WTC11 (cell line): ENCODE data around the gene GCNT4. TPM values are rescaled to one million over a fixed set of nuclear protein-coding genes. Genes with fewer than 3 reads are reported as not detected.

Experiments used
- ATAC-seq: fragments of 200-7000 bp; cut with Tn5 transposase; 2 replicates; pipeline ENCODE4 v1.10.0; 2021; ENCODE audit warnings: mild to moderate bottlenecking, moderate library complexity
- CTCF ChIA-PET: fragments of 300-600 bp; sonication (Branson Sonifier 250); formaldehyde crosslinking; loops from one replicate; lab custom pipeline; 2021; ENCODE audit warnings: antibody characterized with exemption; lab: Charles Lee
- POLR2A ChIA-PET: fragments of 350-600 bp; sonication (Branson Sonifier 250); formaldehyde crosslinking; loops from one replicate; lab custom pipeline; 2021; ENCODE audit warnings: antibody characterized with exemption; lab: Charles Lee
- DNase-seq: peaks from one replicate; pipeline ENCODE4 v3.0.0; 2021; ENCODE audit warnings: low spot score
- H3K27ac Mint-ChIP-seq: 2 replicates; pipeline ENCODE4 v1.8.0; 2021; ENCODE audit warnings: mixed read lengths
- H3K27me3 Mint-ChIP-seq: 2 replicates; pipeline ENCODE4 v1.8.0; 2021; ENCODE audit warnings: low read depth, mild to moderate bottlenecking, moderate library complexity, mixed read lengths
- H3K36me3 Mint-ChIP-seq: 2 replicates; pipeline ENCODE4 v1.8.0; 2021; ENCODE audit warnings: mixed read lengths
- H3K4me1 Mint-ChIP-seq: 2 replicates; pipeline ENCODE4 v1.8.0; 2022; ENCODE audit warnings: mixed read lengths
- H3K4me3 Mint-ChIP-seq: 2 replicates; pipeline ENCODE4 v1.8.0; 2021; ENCODE audit warnings: mild to moderate bottlenecking, moderate library complexity, mixed read lengths
- H3K9me3 Mint-ChIP-seq: 2 replicates; pipeline ENCODE4 v1.8.0; 2021; ENCODE audit warnings: mixed read lengths
- AR ChIP-seq: fragments of 250-450 bp; sonication (Bioruptor Pico); IDR thresholded peaks from 2 replicates; pipeline ENCODE4 v1.9.0; 2021; ENCODE audit warnings: mild to moderate bottlenecking
- CBFB ChIP-seq: sonication (generic); formaldehyde crosslinking; IDR thresholded peaks from 2 replicates; pipeline ENCODE4 v1.8.1; 2022; ENCODE audit warnings: mild to moderate bottlenecking, low read depth, missing genetic modification reagents
- CREB1 ChIP-seq: sonication (generic); formaldehyde crosslinking; IDR thresholded peaks from 2 replicates; pipeline ENCODE4 v1.8.0; 2023; ENCODE audit warnings: mild to moderate bottlenecking, missing genetic modification reagents
- E2F1 ChIP-seq: sonication (generic); formaldehyde crosslinking; IDR thresholded peaks from 2 replicates; pipeline ENCODE4 v1.8.0; 2022; ENCODE audit warnings: mild to moderate bottlenecking, missing genetic modification reagents
- ELF4 ChIP-seq: sonication (generic); formaldehyde crosslinking; IDR thresholded peaks from 2 replicates; pipeline ENCODE4 v1.8.1; 2022; ENCODE audit warnings: low read depth, mild to moderate bottlenecking, moderate library complexity, missing genetic modification reagents
- FOXK1 ChIP-seq: sonication (generic); formaldehyde crosslinking; IDR thresholded peaks from 2 replicates; pipeline ENCODE4 v1.8.0; 2022; ENCODE audit warnings: mild to moderate bottlenecking, moderate library complexity, missing genetic modification reagents
- IRF2 ChIP-seq: sonication (generic); formaldehyde crosslinking; IDR thresholded peaks from 2 replicates; pipeline ENCODE4 v1.8.0; 2022; ENCODE audit warnings: low read depth, missing genetic modification reagents, borderline replicate concordance
- MYBL2 ChIP-seq: sonication (generic); formaldehyde crosslinking; IDR thresholded peaks from 2 replicates; pipeline ENCODE4 v1.8.1; 2023; ENCODE audit warnings: mild to moderate bottlenecking, moderate library complexity, missing genetic modification reagents
- NFE2L1 ChIP-seq: sonication (generic); formaldehyde crosslinking; IDR thresholded peaks from 2 replicates; pipeline ENCODE4 v1.8.1; 2023; ENCODE audit warnings: missing genetic modification reagents
- NFYB ChIP-seq: sonication (generic); formaldehyde crosslinking; conservative IDR thresholded peaks from 2 replicates; pipeline ENCODE4 v1.8.0; 2022; ENCODE audit warnings: low read depth, missing genetic modification reagents
- OVOL2 ChIP-seq: fragments of 250-450 bp; sonication (Bioruptor Pico); IDR thresholded peaks from 2 replicates; pipeline ENCODE4 v1.9.0; 2021; ENCODE audit warnings: mild to moderate bottlenecking, borderline replicate concordance
- PRRX2 ChIP-seq: fragments of 250-450 bp; sonication (Bioruptor Pico); IDR thresholded peaks from 2 replicates; pipeline ENCODE4 v1.8.0; 2021; ENCODE audit warnings: mild to moderate bottlenecking
- RELA ChIP-seq: sonication (generic); formaldehyde crosslinking; IDR thresholded peaks from 2 replicates; pipeline ENCODE4 v1.8.1; 2022; ENCODE audit warnings: missing genetic modification reagents, mild to moderate bottlenecking, borderline replicate concordance
- SOX15 ChIP-seq: fragments of 250-450 bp; sonication (Bioruptor Pico); IDR thresholded peaks from 2 replicates; pipeline ENCODE4 v1.9.0; 2021; ENCODE audit warnings: mild to moderate bottlenecking
- TEAD1 ChIP-seq: sonication (generic); formaldehyde crosslinking; IDR thresholded peaks from 2 replicates; pipeline ENCODE4 v1.8.0; 2022; ENCODE audit warnings: mild to moderate bottlenecking, missing genetic modification reagents
- TEAD4 ChIP-seq: sonication (generic); formaldehyde crosslinking; IDR thresholded peaks from 2 replicates; pipeline ENCODE4 v1.8.0; 2022; ENCODE audit warnings: mild to moderate bottlenecking, missing genetic modification reagents
- TP53 ChIP-seq: sonication (generic); formaldehyde crosslinking; IDR thresholded peaks from 2 replicates; pipeline ENCODE4 v1.8.1; 2023; ENCODE audit warnings: mild to moderate bottlenecking, missing genetic modification reagents
- ZMAT4 ChIP-seq: fragments of 250-450 bp; sonication (Bioruptor Pico); IDR thresholded peaks from 2 replicates; pipeline ENCODE4 v1.9.0; 2021; ENCODE audit warnings: mild to moderate bottlenecking
- ZNF138 ChIP-seq: sonication (generic); formaldehyde crosslinking; conservative IDR thresholded peaks from 2 replicates; pipeline ENCODE4 v1.8.1; 2022; ENCODE audit warnings: mild to moderate bottlenecking, moderate library complexity, missing genetic modification reagents
- ZNF281 ChIP-seq: sonication (generic); formaldehyde crosslinking; IDR thresholded peaks from 2 replicates; pipeline ENCODE4 v1.8.0; 2023; ENCODE audit warnings: mild to moderate bottlenecking, missing genetic modification reagents
- ZNF416 ChIP-seq: fragments of 250-450 bp; sonication (Bioruptor Pico); IDR thresholded peaks from 2 replicates; pipeline ENCODE4 v1.9.0; 2021; ENCODE audit warnings: mild to moderate bottlenecking, inconsistent platforms
- total RNA-seq: library from RNA; stranded (reverse); gene quantifications from 3 replicates; pipeline ENCODE4 v1.2.3, GENCODE V29; 2021
- TF ChIP-seq, protein P1 (sequence below): sonication (generic); formaldehyde crosslinking; IDR thresholded peaks from 2 replicates; pipeline ENCODE4 v1.8.0; 2022; ENCODE audit warnings: mild to moderate bottlenecking, missing genetic modification reagents
- TF ChIP-seq, protein P2 (sequence below): sonication (generic); formaldehyde crosslinking; IDR thresholded peaks from 2 replicates; pipeline ENCODE4 v1.8.0; 2022; ENCODE audit warnings: mild to moderate bottlenecking, missing genetic modification reagents
- TF ChIP-seq, protein P3 (sequence below): sonication (generic); formaldehyde crosslinking; IDR thresholded peaks from 2 replicates; pipeline ENCODE4 v1.8.1; 2022; ENCODE audit warnings: low read depth, mild to moderate bottlenecking, moderate library complexity, missing genetic modification reagents, borderline replicate concordance

Gene GCNT4
- total RNA-seq, 1 experiment from 2014 or later: 1.8 TPM

DNA sequence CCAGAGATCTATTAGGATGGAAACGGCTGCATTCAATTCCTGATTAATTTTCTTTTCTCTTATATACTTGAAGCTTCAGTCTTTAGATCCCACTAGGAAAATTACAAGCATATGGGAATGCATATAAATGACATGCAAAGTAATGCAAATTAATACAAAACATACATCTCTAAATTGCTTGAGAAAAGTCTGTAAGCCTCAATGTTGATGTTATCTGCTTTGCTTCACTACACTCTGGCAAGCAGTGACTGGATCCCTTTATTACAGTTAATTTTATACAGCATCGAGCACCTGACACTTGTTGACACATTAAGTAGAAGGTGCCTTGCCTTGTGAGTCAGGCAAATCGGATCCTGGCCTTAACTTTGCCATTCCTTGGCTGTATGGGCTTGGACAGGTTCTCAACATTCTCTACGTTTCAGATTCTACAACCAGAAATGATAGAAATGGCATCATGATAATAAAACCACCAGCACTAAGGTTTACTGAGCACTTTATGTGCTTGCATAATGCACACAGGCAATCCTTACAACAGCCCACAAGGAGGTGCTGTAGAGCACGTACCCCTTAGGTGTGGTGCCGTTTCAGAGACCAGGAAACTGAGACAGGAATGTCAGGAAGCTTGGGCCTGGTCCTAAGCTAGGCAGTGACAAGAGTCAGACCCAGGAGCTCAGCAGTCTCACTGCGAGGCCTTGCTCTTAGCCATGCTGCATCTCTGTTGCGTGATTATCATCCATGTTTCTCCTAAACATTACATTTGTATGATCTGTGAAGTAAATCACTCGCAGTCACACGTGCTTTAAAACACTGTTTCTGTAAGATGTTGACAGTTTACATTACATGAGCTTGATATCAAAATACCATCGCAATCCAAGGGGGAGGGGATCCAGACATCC lies 2.7 kb downstream of the GCNT4 start (continued):
- TF ChIP-seq CBFB (CRISPR knock-in tag) (no peak), AR (CRISPR knock-in tag) (no peak), ZNF138 (CRISPR knock-in tag) (no peak), MYBL2 (CRISPR knock-in tag) (no peak)
- TF ChIP-seq, all 79 proteins: peak for 7

DNA sequence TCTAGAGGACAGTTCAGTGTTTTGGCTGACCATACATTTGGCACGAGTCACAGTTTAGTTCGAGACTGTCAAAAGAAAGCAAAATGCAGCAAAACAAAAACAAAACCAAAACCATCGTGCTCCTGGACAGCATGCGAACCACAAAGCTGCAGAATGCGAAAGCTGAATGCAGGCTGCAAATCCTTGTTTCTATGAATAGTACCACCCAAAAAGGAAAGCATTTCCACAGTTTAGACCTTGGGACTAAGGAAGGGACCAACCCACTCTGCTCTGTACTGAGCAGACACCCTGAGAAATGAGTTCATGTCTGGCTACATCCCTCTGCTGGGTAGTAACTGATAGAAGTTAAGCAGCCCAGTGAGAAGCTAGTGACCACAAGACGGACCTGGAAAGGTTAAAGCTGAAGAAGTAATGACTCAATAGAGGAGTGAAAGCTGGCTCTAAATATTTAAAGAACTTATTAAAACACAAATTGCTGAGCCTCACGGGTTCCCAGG lies 3.9 kb downstream of the GCNT4 start:
- POLR2A ChIA-PET: no interaction called here
- H3K4me3 Mint-ChIP-seq: no peak overlapping the region
- peaks cover 27% of the 10 kb centered on the region for H3K27me3 Mint-ChIP-seq
- peaks cover 26% of the 10 kb centered on the region for H3K4me1 Mint-ChIP-seq
- H3K27ac Mint-ChIP-seq: no peak overlapping the region
- no peak for TF ChIP-seq ZMAT4
- no peak for TF ChIP-seq RELA (CRISPR knock-in tag)
- no peak for TF ChIP-seq CREB1 (CRISPR knock-in tag)
- no peak for TF ChIP-seq TEAD1 (CRISPR knock-in tag)
- TF ChIP-seq TP53 (CRISPR knock-in tag): no peak
- TF ChIP-seq TEAD4: no peak
- no peak for TF ChIP-seq NFE2L1 (CRISPR knock-in tag)
- TF ChIP-seq, protein P1, sequence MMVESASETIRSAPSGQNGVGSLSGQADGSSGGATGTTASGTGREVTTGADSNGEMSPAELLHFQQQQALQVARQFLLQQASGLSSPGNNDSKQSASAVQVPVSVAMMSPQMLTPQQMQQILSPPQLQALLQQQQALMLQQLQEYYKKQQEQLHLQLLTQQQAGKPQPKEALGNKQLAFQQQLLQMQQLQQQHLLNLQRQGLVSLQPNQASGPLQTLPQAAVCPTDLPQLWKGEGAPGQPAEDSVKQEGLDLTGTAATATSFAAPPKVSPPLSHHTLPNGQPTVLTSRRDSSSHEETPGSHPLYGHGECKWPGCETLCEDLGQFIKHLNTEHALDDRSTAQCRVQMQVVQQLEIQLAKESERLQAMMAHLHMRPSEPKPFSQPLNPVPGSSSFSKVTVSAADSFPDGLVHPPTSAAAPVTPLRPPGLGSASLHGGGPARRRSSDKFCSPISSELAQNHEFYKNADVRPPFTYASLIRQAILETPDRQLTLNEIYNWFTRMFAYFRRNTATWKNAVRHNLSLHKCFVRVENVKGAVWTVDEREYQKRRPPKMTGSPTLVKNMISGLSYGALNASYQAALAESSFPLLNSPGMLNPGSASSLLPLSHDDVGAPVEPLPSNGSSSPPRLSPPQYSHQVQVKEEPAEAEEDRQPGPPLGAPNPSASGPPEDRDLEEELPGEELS (CRISPR knock-in tag): no peak
- TF ChIP-seq, protein P2, sequence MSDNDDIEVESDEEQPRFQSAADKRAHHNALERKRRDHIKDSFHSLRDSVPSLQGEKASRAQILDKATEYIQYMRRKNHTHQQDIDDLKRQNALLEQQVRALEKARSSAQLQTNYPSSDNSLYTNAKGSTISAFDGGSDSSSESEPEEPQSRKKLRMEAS (CRISPR knock-in tag): no peak
- no peak for TF ChIP-seq ZNF416 (CRISPR knock-in tag)
- no peak for TF ChIP-seq IRF2 (CRISPR knock-in tag)
- TF ChIP-seq NFYB: no peak
- no peak for TF ChIP-seq OVOL2 (CRISPR knock-in tag)
- no peak for TF ChIP-seq FOXK1
- CTCF ChIA-PET: interaction anchor here (0.9 to 4.0 kb wide), 4 partner anchors 104 to 288 kb away, joined by 3 to 49 read pairs (median 12); partner anchors contain the start of genes ANKRD31 and HMGCR
- H3K36me3 Mint-ChIP-seq: no peaks in the 10 kb centered on the region
- DNase-seq: no peak
- no peak for ATAC-seq
- H3K9me3 Mint-ChIP-seq: no peaks in the 10 kb centered on the region

DNA sequence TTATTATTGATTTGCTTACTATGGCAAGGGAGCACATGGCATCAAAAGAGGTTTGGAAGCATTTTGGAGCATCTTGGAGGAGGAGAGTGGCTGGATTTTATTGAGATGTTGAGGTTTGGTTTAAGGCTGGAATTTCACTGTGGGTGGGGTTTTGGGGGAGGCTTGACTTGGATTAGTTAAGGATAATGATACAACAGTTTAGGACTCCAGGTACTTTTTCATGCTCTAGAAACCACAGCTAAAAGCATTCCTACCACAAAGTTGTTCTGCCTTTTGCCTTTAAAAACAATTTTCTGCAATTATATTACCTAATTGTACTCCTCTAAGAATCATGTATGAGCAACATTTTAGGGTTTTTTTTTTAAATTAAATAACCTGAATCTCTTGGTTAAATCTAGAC lies 5.0 kb downstream of the GCNT4 start:
- ChIA-PET CTCF (no interaction called here), POLR2A (no interaction called here)
- H3K4me1 Mint-ChIP-seq: peaks cover 25% of the 10 kb centered on the region
- H3K27me3 Mint-ChIP-seq: peaks cover 25% of the 10 kb centered on the region
- no peak overlapping the region for H3K4me3 Mint-ChIP-seq
- DNase-seq: no peak
- no peaks in the 10 kb centered on the region for H3K9me3 Mint-ChIP-seq
- H3K36me3 Mint-ChIP-seq: no peaks in the 10 kb centered on the region
- no peak overlapping the region for H3K27ac Mint-ChIP-seq
- no peak for ATAC-seq
- TF ChIP-seq, protein P3, sequence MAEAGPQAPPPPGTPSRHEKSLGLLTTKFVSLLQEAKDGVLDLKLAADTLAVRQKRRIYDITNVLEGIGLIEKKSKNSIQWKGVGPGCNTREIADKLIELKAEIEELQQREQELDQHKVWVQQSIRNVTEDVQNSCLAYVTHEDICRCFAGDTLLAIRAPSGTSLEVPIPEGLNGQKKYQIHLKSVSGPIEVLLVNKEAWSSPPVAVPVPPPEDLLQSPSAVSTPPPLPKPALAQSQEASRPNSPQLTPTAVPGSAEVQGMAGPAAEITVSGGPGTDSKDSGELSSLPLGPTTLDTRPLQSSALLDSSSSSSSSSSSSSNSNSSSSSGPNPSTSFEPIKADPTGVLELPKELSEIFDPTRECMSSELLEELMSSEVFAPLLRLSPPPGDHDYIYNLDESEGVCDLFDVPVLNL (CRISPR knock-in tag): no peak
- TF ChIP-seq SOX15 (CRISPR knock-in tag) (no peak), ZNF281 (CRISPR knock-in tag) (no peak), TEAD1 (CRISPR knock-in tag) (no peak), E2F1 (CRISPR knock-in tag) (no peak), PRRX2 (no peak), ELF4 (CRISPR knock-in tag) (no peak)
